Eye (tissue), 1 donor: Measurements from ENCODE around the gene FASTK.

Experiments
- DNase-seq: peaks from one replicate; pipeline ENCODE4 v3.0.0-alpha.2; 2015

Gene FASTK

DNA sequence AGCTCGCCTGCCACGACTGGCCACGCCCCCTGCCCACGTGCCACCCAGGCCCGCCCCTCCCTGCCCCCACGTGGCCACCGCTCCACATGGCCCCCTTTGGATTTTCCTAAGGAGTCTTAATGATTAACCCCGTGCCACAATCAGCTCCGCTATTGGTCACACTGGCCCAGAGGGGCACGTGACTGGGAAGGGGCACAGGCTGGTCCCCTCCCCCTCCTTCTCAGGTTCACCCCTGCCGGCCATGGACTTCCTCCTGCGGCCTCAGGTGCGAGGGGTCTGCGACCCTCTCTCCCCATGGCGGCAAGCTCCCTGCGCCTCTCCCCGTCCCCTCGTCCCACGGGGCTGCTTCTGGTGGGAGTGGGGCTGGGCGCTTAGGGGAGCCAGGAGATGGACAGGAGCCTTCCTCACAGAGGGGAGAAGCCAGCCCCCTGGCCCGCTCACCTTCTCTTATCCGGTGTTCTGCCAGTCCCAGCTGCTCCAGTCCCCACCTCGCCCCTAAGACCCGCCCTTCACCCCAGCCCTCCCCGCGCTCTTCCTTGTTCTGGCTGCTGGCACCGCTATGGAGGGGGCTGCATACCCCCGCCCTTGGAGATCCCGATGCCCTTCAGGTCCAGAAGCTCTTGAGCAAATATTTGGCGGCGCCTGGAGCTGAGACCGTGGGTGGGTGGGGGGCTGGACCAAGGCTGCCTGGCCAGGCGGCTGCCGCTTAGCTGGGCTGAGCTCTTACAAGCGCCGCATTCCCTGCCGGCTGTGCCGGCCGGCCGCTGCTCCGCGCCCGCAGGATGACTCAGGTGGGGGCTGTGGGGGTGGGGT lies 18.0 kb downstream of the FASTK start:
- peak; percentile 87 for DNase-seq

DNA sequence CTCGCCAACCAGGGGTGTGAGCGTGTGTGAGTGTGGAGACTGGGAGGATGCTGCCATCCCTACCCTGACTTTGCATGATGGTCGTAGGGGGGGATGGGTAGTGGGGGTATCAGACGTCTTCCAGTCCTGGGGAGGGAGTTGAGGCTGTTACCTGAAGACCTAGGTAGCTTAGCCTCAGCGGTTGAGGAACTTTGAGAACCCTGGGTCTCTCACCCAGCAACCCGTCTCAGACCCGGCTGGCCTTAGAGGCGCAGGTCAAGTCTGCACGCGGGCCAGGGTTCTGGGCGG lies 18.6 kb downstream of the FASTK start:
- DNase-seq, result no peak

DNA sequence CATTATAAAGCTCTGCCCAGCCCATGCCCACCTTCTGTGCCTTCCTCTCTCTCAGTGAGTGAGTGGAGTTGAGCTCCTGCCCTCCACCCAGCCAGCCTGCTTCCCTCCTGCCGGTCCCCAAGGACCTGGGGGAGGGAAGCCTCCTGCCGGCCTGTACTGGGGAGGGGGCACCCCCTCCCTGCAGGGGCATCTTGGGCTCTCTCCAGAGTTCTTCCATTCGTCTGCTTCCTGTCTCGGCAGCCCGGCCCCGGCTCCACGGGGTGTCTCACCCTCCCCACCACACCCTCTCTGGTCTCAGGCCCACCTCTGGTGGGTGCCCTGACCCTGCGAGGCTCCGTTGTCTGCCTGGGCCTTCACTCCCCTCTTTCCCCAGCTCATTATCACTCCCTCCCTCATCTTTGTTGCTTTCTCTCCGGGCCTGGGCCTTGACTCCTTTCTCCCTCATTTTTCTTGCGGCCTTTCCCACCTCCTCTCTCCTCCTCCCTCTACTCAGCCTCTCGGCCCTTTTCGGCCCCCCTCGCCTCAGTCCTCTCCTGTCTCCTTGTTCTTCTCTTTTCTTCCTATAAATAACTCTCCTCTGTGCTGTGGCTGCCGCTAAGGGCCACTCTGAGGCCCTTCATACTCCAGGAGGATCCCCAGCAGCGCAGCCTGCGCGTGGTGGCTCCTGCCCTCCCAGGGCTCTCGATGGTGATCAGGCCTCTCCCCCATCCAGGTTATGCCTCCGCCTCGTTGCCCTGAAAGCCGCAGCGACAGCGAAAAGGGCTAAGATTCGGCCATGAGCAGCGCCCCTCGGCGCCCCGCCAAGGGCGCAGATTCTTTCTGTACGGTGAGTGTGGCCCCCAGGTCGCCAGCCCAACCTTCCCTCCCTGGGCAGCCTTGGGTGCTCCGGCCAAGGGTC lies 19.1 kb downstream of the FASTK start:
- no peak for DNase-seq

DNA sequence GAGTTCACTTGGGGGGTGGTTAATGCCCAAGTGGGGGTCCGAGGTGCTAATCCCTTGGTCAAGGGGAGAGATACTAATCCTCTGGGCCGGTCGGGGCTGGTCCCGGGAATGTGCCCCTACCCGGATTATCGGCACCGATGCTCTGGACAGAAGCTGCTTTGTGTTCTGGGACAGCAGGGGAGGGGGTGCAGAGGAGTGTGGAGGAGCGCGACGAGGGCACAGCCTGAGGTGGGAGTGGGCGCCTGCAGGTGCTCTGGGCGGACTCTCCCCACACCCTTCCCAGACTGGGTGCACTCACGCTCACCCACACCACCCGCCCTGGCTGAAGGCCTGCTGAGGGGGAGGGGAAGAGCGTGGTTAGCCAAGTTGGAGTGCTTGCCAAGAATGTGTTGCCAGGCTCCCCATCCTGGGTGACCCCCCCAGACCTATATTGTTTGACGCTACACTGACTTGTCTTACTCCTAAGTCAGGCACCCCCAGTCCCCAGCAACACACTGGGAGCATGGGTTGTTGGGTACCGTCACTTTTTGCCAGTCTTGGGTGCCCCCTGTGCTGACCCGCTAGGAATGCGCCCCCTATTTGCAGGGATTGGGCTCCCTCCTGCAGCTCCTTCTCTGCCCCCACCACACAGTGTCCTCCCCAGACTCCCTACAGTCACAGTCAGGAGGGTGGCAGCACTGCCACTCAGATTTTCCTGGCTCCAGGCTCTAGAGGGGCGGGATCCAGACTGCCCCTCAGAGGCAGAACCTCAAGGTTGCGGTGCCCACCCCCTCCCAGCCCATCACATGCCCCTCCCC lies 20.0 kb downstream of the FASTK start:
- peak; percentile 64 for DNase-seq

DNA sequence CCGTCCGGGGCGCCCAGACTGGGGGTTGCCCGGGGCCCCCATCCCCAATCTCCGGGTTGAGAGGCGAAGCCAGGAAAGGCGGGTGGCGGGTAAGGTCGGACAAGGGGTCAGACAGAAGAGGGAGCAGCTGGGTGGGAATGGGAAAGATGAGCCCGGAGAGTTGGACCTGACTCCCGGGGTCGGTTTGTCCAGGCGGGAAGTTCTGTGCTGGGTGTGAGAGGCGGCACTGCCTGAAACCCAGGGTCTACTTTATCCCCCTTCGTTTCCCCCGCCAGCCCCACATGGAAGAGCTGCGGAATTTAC lies 20.5 kb downstream of the FASTK start:
- DNase-seq, result no peak

DNA sequence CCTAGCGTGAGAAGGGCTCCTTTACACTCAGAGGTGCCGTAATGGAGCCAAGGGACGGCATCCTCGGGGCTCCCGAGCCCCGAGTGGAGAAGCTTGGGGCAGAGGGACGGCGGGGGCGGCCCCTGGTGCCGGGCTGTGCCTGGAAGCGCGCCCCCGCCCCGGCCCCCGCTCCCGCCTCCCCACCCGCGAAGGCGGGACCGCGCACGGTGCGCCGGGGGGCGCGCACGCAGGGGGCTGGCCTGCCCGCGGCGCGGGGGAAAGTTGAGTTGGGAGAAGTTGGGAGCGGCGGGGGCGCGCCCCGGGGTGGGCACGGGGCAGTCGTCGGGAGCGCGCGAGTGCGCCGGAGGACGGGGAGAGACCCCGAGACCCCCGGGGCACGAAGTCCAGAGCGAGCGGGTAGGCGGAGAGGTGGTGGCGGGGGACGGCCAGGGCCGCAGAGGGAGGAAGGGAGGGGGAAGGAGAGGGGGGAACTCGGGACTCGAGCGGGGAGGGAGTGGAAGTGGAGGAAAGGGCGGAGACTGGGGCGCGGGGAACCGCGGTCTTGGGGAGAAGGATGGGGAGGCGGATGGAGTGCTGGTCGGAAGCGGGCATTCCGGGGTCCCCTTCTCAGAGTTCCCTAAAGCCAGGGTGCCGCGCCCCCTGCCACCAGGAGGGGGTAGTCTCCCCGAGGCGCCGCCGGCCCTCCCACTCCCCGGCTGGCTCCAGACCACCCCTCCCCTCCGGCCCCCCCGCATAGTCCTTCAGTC lies 21.1 kb downstream of the FASTK start, which contains the start of gene SLC4A2:
SLC4A2 (plus strand) TSS at position 223 of the 746 bp plus-strand sequence. CDS start 2,399 bp downstream, outside the sequence.
- DNase-seq, result peak; percentile 89

DNA sequence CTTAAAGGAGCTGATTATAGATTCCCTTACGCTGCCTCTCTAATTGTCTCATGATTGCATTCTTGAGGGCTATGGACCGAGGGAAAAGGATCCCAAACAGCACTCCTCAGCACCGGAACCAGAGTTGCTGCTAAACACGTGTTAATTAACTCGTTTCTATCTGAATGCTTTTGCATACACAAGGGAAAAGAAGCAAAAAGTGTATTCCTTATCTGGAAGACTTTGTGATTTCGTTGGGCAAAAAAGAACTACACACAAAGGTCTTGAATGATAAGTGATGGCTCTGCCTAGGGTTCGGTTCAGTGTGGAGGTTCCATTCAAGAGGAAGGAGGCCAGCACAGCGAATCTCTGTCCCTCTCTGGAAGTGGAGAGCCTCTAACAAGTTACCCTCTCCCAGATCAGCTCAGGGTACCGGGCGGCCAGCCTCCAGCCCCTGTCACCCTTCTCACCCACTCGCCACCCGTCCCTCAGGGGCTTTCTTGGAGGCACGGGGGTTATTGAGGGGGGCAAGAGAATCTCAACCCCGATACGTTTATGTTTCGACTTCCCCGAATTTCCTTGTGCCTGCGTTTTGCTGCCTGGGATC lies 21.7 kb downstream of the FASTK start:
- no peak for DNase-seq

DNA sequence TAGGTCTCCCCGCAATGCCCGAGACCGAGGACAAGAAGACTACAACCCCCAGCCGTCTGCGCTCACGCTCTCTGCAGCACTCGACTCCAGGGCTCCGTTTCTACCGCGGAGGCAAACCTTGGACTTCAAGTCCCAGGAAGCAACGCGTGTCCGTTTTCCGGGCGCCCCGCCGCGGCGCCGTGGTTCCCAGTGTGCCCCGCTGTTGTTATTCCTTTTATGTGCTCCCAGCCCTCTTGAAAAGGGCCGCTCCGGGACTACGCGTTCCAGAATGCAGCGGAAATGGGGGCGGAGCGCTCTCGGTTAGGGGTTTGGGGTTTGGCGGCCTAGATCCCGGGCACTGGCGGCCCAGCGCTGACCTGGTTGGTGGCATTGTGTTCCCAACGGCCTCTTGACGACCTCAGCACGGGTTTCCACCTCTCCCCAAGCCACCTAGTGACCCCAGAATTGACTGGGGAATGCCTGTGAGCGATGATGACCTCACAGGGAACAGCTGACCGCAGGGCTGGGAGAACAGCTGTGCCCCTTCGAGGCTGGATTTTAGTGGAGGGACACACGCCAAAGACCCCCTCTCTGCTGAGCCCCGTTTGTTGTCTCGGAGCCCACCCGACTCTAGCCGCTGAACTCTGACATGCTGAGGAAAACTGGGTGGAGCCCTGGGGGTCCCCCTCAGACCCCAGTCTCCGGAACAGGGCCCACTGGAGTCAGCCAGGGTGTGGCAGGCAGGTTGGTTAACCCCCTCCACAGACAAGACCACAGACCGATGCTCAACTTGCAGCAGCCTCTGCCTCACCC lies 22.4 kb downstream of the FASTK start:
- peak; percentile 99 for DNase-seq

DNA sequence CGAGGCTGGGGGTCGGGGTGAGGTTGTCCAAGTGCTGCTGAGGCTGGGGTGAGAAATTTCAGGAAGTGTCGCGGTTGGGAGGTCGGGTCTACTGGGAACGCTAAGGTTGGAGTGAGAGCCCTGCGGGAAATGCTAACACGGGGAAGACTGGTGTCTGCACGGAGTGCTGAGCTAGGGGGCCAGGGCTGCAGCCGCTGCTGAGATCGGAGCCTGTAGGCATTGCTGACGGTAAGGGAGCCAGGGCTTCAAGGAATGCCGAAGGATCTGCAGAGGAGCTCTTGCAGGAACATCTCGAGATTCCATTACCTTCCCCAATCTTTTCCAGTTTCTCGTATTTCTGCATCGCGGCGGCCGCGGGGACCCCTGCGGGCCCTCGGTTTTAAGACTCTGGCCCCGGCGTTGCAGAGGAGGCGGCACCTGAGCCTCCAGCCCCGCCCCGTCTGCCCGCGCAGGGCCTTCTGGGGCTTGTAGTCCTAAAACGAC lies 23.1 kb downstream of the FASTK start, which contains the start of gene CDK5:
CDK5 (minus strand) TSS at position 392 of the 483 bp plus-strand sequence; CDS start at position 343, 49 bp downstream.
- no peak for DNase-seq

DNA sequence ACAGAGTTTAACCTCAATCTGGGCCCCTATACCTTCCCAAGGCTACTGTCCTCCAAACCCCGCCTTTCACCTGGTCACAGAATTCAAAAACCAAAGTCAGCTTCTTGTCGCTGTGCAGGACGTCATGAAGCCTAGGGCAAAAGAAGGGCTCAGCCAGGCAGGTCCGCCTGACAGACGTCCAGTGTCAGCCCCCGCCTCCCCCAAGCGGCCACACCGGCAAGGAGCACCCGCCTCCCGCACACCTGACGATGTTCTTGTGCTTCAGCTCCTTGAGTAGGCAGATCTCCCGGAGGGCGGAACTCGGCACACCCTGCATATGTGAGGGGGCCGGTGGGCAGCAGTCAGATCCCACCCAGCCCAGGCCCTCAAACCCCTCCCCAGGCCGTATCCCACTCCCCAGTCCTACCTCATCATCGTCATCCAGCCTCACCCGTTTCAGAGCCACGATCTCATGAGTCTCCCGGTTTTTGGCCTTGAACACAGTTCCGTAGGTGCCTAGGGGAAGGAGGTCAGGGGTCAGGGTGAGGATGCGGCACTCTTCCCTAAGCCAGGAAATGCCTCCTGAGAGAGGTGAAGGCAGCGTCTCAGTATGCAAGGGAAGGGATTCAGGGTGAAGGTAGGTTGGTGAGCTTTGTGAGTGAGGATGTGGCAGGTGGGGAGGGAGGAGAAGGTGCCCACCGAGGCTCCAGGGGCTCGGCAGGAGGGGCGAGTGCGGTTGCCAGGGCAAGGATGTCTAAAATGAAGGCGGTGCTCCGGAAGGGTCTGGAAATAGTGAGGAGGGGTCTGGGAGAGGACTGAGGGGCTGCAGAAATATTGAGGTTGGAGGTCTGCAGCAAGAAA lies 23.7 kb downstream of the FASTK start:
- no peak for DNase-seq

DNA sequence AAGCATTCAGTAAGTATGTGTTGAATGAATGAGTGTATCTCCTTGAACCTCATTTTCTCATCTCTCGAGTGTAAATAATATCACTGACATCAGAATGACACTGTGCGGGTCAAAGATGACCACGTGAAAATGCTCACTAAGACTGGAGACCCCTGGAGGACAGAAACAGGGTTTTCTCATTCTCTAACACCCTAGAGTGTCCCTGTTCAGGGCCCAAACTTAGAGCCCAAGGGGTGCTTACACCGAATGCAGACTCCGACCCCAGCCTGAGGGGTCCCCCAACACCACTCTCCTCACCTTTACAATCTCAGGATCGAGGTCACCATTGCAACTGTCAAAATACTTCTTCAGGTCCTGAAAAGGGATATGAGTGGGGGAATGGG lies 24.3 kb downstream of the FASTK start:
- DNase-seq, result no peak

DNA sequence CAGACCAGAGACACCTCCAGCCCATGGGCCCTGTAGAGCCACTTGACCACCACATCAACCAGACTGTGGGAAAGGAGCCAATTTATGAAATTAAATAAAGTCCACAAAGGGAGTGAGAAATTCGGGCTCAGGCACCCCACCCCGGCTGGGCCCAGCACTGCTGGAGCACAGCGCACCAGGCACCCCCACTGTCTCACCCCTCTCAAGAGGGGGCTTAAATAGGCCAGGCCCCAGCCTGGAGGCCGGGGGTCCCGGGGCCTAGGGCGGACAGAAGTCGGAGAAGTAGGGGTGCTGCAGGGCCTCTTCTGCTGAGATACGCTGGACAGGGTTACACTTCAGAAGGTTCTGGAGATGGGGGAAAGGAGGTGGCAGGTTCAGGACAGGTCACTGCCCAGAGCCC lies 26.9 kb downstream of the FASTK start:
- no peak for DNase-seq

DNA sequence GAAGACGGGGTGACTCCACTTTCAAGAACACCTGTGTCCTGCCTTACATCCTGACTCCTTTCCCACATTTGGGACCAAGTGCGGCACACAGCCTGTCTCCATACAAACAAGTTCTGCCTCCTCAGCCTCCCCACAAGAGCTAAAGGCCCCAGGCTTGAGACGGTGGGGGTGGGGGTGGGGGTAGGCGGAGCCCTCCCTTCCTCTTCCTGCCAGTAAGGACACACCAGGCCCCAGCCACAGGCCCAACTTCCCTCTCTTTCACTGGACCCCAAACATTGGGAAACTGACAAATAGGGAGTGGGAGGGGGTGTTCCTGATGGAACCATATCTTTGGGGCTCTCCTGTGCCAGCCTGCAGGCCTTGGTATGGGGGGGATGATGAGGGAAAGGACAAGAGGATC lies 27.5 kb downstream of the FASTK start:
- DNase-seq, result no peak

DNA sequence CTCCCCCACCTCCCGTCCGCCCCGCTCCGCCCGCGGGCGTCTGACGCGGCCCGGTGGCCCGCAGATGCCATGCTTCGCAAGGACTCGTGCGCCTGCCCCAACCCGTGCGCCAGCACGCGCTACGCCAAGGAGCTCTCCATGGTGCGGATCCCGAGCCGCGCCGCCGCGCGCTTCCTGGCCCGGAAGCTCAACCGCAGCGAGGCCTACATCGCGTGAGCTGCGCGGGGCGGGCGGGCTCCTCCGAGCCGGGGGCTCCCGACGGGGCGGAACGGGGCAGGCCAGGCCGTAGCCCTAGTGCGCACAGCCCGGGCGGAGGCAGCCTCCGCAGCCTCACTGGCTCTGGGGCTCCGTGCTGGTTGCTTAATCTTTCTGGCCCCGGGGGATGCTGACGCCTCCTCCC lies 29.5 kb downstream of the FASTK start:
- peak; percentile 87 for DNase-seq

DNA sequence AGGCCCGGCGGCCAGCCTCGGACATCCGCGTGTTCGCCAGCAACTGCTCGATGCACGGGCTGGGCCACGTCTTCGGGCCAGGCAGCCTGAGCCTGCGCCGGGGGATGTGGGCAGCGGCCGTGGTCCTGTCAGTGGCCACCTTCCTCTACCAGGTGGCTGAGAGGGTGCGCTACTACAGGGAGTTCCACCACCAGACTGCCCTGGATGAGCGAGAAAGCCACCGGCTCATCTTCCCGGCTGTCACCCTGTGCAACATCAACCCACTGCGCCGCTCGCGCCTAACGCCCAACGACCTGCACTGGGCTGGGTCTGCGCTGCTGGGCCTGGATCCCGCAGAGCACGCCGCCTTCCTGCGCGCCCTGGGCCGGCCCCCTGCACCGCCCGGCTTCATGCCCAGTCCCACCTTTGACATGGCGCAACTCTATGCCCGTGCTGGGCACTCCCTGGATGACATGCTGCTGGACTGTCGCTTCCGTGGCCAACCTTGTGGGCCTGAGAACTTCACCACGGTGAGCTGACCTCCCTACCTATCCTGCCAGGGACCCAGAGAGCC lies 31.6 kb downstream of the FASTK start:
- no peak for DNase-seq

DNA sequence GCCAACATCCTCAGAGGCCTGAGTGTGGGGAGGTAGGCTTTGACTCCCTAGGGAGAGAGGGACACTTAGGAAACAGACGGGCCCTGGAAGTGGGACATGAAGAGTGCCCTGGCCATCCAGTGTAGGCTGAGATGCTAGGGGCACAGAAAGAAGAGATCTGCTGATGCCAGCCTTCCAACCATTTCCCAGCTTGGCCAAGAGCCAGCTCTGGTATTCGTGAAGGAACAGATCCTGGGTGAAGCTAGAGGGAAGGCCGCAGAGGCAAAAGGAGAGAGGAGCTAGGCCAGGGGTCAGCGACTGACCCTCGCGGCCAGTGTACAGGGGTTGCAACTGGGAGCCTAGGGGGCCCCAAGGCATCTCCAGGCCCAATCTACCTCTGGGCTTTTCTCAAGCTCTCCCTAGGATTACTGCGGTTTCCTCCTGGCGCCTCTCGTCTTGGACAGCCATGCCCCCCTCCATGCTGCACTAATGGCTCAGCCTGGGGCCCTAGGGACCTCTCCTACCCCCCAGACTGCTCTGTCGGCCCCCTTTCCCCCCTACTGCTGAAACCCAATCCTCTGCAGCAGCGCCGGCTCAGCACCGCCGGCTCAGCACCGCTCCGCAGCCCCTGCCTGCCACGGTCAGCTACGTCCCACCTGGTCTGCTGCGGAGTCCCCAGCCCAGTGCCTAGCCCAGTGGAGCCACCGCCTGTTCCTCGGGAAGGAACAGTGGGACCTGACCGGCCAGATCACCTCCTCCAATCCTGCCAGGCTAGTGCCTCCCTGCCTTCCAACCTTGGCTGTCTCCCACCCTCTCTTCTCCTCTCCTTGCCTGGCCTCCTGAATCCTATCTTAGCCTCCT lies 32.4 kb downstream of the FASTK start, which contains the start of gene ASIC3:
ASIC3 (plus strand) TSS at position 556 of the 840 bp plus-strand sequence. CDS start 355 bp downstream, outside the sequence.
- DNase-seq, result no peak

DNA sequence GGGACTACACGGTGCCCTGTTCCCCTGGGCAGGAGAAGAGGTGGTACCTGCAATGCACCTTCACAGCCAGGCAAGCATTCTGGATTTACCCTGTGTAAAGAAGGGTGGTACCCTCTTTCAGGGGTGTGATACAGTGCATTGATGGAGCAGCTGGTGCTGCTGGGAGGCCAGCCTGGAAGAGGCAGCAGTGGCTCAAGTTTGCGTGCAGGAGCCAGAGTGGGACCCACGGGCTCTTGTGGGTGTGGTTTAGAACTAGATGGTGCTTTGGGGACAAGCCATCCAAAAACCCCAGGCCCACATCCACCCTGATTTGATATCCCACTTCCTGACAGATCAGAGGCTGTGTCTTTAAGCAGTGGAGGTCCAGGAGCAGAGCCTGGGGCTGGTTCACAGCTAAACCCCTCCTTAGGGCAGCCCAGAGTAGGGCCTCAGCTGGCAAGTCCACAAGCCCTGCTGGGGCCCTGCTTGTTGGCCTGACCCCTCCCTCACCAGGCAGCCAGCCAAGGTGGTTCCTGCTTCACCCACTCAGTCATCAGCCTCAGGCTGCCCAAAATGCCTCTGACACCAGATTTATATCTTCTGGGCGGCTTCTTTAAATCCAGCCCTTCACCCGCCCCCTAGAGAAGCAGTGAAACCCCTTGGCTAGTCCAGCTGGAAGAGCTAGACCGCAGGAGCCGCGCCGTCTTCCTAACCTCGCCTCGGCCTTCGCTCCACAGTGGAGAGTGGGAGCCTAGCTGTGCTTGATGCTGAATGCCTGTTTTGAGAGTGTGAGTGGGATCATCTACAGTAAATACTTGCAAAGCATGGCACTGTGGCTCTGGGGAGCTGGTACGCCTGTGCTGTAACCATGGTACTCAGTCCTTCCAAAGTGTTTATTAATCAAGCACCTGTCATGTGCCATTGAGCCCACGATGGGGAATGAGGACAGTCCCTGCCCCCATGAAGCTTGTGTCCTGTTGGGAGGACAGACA lies 33.7 kb downstream of the FASTK start:
- DNase-seq, result no peak

DNA sequence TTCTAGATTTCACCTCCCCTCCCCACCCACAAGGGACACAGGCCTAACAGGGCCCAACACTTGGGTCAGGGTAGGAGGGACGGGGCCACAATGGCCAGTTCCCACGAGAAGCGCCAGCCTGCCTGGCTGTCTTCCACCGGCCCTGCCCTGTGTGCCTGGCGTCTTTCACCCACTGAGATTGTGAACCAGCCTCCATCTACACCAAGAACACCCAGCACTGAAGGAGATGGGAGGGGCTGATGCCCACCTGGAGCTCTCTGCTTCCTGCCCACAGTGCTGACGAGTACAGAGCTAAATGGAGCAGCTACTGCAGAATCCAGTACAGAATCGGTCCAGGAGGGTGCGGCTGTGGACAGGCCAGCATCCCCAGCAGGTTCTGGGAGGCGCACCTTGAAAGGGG lies 34.6 kb downstream of the FASTK start:
- no peak for DNase-seq
